ENCODE data around the gene SLC6A3. TPM values are rescaled to one million over a fixed set of nuclear protein-coding genes. Genes with fewer than 3 reads are reported as not detected.

SLC6A3 gene
- total and polyA plus RNA-seq, 2 donors (not counting 1 experiment from before 2014, with no cell fraction given) = not detected

GRCh38 chr5:1463326-1464095 is 18.3 kb upstream of the SLC6A3 start:
- Histone ChIP-seq H3K4me3 (replicated peaks in 1 of 4; ENCODE audit: control extremely low read depth in 1 of 4, insufficient read depth in 1 of 4, low read depth in 3 of 4, low read length in 4 of 4) (no peak overlapping the region), H3K27me3 (ENCODE audit: control insufficient read depth, insufficient read depth, low read length) (no peaks in the 10 kb centered on the region), H3K36me3 (ENCODE audit: control insufficient read depth, insufficient read depth, low read length) (peaks cover 42% of the 10 kb centered on the region), H3K9me3 (ENCODE audit: control insufficient read depth, insufficient read depth, low read depth, low read length) (no peaks in the 10 kb centered on the region), H3K79me2 (ENCODE audit: control insufficient read depth, insufficient read depth, low read length) (no peaks in the 10 kb centered on the region), H3K9ac (ENCODE audit: insufficient read depth, low read length) (no peak overlapping the region), H3K4me2 (ENCODE audit: extremely low read depth, insufficient read depth, low read length) (no peak overlapping the region), H2AFZ (ENCODE audit: low read length) (no peak overlapping the region), H3K4me1 (ENCODE audit: control insufficient read depth, extremely low read depth, insufficient read depth, low read length) (no peaks in the 10 kb centered on the region), H3K27ac (ENCODE audit: insufficient read depth, low read length) (no peak overlapping the region), H4K20me1 (ENCODE audit: control insufficient read depth, extremely low read depth, insufficient read depth, low read length) (no peaks in the 10 kb centered on the region)
- TF ChIP-seq EZH2 (IDR thresholded peaks at IDR 0.05; ENCODE audit: low read length, missing control alignments) (no peak), CTCF (conservative IDR thresholded peaks at IDR 0.05 in 1 of 2, IDR thresholded peaks at IDR 0.05 in 1 of 2; ENCODE audit: low read depth in 1 of 2, low read length in 2 of 2) (no peak)
- DNase-seq (ENCODE audit: low read depth in 2 of 2) = no peak

GRCh38 chr5:1462358-1462757 is 17.1 kb upstream of the SLC6A3 start:
- H3K36me3 ChIP-seq (ENCODE audit: control insufficient read depth, insufficient read depth, low read length) = peaks cover 39% of the 10 kb centered on the region
- H3K27ac ChIP-seq (ENCODE audit: insufficient read depth, low read length) = no peak overlapping the region
- no peak overlapping the region for H3K4me2 ChIP-seq (ENCODE audit: extremely low read depth, insufficient read depth, low read length)
- TF ChIP-seq EZH2 (IDR thresholded peaks at IDR 0.05; ENCODE audit: low read length, missing control alignments) (no peak), CTCF (conservative IDR thresholded peaks at IDR 0.05 in 1 of 2, IDR thresholded peaks at IDR 0.05 in 1 of 2; ENCODE audit: low read depth in 1 of 2, low read length in 2 of 2) (no peak)
- no peak for DNase-seq (ENCODE audit: low read depth in 2 of 2)
- no peak overlapping the region for H3K9ac ChIP-seq (ENCODE audit: insufficient read depth, low read length)
- H3K4me1 ChIP-seq (ENCODE audit: control insufficient read depth, extremely low read depth, insufficient read depth, low read length) = no peaks in the 10 kb centered on the region
- H4K20me1 ChIP-seq (ENCODE audit: control insufficient read depth, extremely low read depth, insufficient read depth, low read length) = no peaks in the 10 kb centered on the region
- H2AFZ ChIP-seq (ENCODE audit: low read length) = no peak overlapping the region
- H3K79me2 ChIP-seq (ENCODE audit: control insufficient read depth, insufficient read depth, low read length) = no peaks in the 10 kb centered on the region
- H3K9me3 ChIP-seq (ENCODE audit: control insufficient read depth, insufficient read depth, low read depth, low read length) = no peaks in the 10 kb centered on the region
- H3K4me3 ChIP-seq (replicated peaks in 1 of 4; ENCODE audit: control extremely low read depth in 1 of 4, insufficient read depth in 1 of 4, low read depth in 3 of 4, low read length in 4 of 4) = no peak overlapping the region
- no peaks in the 10 kb centered on the region for H3K27me3 ChIP-seq (ENCODE audit: control insufficient read depth, insufficient read depth, low read length)

GRCh38 chr5:1461396-1461795 is 16.2 kb upstream of the SLC6A3 start:
- Histone ChIP-seq H3K4me1 (ENCODE audit: control insufficient read depth, extremely low read depth, insufficient read depth, low read length) (no peaks in the 10 kb centered on the region), H3K27ac (ENCODE audit: insufficient read depth, low read length) (no peak overlapping the region), H3K27me3 (ENCODE audit: control insufficient read depth, insufficient read depth, low read length) (no peaks in the 10 kb centered on the region), H2AFZ (ENCODE audit: low read length) (no peak overlapping the region), H3K79me2 (ENCODE audit: control insufficient read depth, insufficient read depth, low read length) (no peaks in the 10 kb centered on the region), H3K4me2 (ENCODE audit: extremely low read depth, insufficient read depth, low read length) (no peak overlapping the region), H3K9me3 (ENCODE audit: control insufficient read depth, insufficient read depth, low read depth, low read length) (no peaks in the 10 kb centered on the region), H3K4me3 (replicated peaks in 1 of 4; ENCODE audit: control extremely low read depth in 1 of 4, insufficient read depth in 1 of 4, low read depth in 3 of 4, low read length in 4 of 4) (no peak overlapping the region), H3K36me3 (ENCODE audit: control insufficient read depth, insufficient read depth, low read length) (peaks cover 34% of the 10 kb centered on the region), H4K20me1 (ENCODE audit: control insufficient read depth, extremely low read depth, insufficient read depth, low read length) (no peaks in the 10 kb centered on the region), H3K9ac (ENCODE audit: insufficient read depth, low read length) (no peak overlapping the region)
- no peak for TF ChIP-seq CTCF (conservative IDR thresholded peaks at IDR 0.05 in 1 of 2, IDR thresholded peaks at IDR 0.05 in 1 of 2; ENCODE audit: low read depth in 1 of 2, low read length in 2 of 2)
- TF ChIP-seq EZH2 (IDR thresholded peaks at IDR 0.05; ENCODE audit: low read length, missing control alignments) = no peak
- no peak for DNase-seq (ENCODE audit: low read depth in 2 of 2)

Data from fibroblast of lung (primary cell).